Natural killer cell (primary cell): Measurements from ENCODE around the gene BBS10. TPM values are rescaled to one million over a fixed set of nuclear protein-coding genes. Genes with fewer than 3 reads are reported as not detected.

Source experiments
- ATAC-seq, 3 donors: fragments of 150-1000 bp in 2 of 3; fragments of 200-7000 bp in 1 of 3; cut with Tn5 transposase; 1 replicate in 1 of 3; 2 replicates in 2 of 3; pipeline ENCODE4 v1.10.0; 2021; ENCODE audit warnings: mild to moderate bottlenecking in 2 of 3, moderate library complexity in 2 of 3
- DNase-seq, 2 donors: peaks; one replicate each; pipeline versions ENCODE4 v3.0.0 to v3.0.0-alpha.2; 2013 to 2021; ENCODE audit warnings: mixed read lengths in 1 of 2
- H3K27ac ChIP-seq: one replicate; pipeline ENCODE4 v1.5.1; 2013; ENCODE audit warnings: mild to moderate bottlenecking, low read length
- H3K27me3 ChIP-seq: one replicate; pipeline ENCODE4 v1.6.1; 2013; ENCODE audit warnings: low read length; ENCODE audit not compliant: control insufficient read depth, insufficient read depth
- H3K36me3 ChIP-seq: one replicate; pipeline ENCODE4 v1.6.1; 2013; ENCODE audit warnings: low read length; ENCODE audit not compliant: control insufficient read depth, insufficient read depth
- H3K4me1 ChIP-seq: one replicate; pipeline ENCODE4 v1.6.1; 2013; ENCODE audit warnings: low read length; ENCODE audit not compliant: control insufficient read depth, insufficient read depth
- H3K4me3 ChIP-seq: one replicate; pipeline ENCODE4 v1.5.1; 2013; ENCODE audit warnings: low read length
- H3K9me3 ChIP-seq: one replicate; pipeline ENCODE4 v1.6.1; 2013; ENCODE audit warnings: low read length; ENCODE audit not compliant: control insufficient read depth, insufficient read depth
- H3K27ac Mint-ChIP-seq, 2 donors: one replicate each; pipeline ENCODE4 v1.8.0; 2022; ENCODE audit warnings: mild to moderate bottlenecking in 2 of 2, mixed read lengths in 2 of 2, moderate library complexity in 1 of 2
- H3K27me3 Mint-ChIP-seq, 2 donors: one replicate each; pipeline ENCODE4 v1.8.0; 2022; ENCODE audit warnings: low read depth in 2 of 2, mixed read lengths in 2 of 2
- H3K36me3 Mint-ChIP-seq: one replicate; pipeline ENCODE4 v1.8.0; 2022; ENCODE audit warnings: mixed read lengths
- H3K4me1 Mint-ChIP-seq, 2 donors: one replicate each; pipeline ENCODE4 v1.8.0; 2022; ENCODE audit warnings: mixed read lengths in 2 of 2
- H3K4me3 Mint-ChIP-seq: one replicate; pipeline ENCODE4 v1.8.0; 2022; ENCODE audit warnings: mild to moderate bottlenecking, moderate library complexity, mixed read lengths
- H3K9me3 Mint-ChIP-seq, 2 donors: one replicate each; pipeline ENCODE4 v1.8.0; 2022; ENCODE audit warnings: mixed read lengths in 2 of 2
- WGBS: methylation state at CpG from one replicate; pipeline ENCODE4 v1.1.7; 2013; ENCODE audit warnings: missing lambda C conversion rate; ENCODE audit not compliant: insufficient coverage; 5-methylcytosine and 5-hydroxymethylcytosine counted together
- intact Hi-C: fragments of 100-400 bp; cut with micrococcal nuclease; formaldehyde crosslinking; loops from one replicate; pipeline ENCODE4 v1.14.2; 2022
- total RNA-seq, 4 donors: library from RNA; stranded (reverse); fragments of 120-200 nt in 1 of 4; gene quantifications; one replicate each; pipeline versions ENCODE4 v1.2.3 to v1.2.4, GENCODE V29; 2013 to 2022
- TF ChIP-seq, protein P1 (sequence below): fragments of 200-600 bp; IDR thresholded peaks from one replicate; pipeline ENCODE4 v1.8.0; 2022; ENCODE audit warnings: antibody characterized with exemption

BBS10 gene
- total RNA-seq, 3 donors from 2014 or later (not counting 1 experiment from before 2014, with no cell fraction given): 2.8 to 4.0 (median 3.3) TPM

DNA sequence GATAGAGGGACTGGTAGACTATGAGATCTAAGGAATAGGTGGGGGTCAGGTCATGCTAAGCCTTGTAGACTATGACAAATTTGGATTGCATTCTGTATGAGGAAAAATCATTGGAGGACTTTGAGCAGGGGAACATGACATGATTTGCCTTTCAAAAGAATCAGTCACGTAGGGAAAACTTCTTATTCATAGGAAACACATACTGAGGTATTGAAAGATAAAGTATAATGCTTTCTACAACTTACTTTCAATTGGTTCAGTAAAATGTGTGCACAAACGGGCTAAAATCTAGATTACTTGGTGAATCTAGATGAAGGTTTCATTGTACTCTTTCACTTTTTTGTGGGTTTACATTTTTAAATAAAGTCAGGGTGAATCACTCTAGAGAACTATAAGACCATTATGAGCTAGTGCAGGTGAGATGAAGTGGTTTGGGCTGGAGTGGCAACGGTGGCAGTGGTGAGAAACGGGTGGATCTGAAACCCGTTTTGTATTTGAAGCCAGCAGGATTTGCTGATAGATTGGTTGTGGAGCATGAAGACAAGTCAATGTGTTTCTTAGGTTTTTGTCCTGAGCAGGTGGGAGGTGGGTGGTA, 6.7 kb downstream of the BBS10 start:
- TF ChIP-seq, protein P1, sequence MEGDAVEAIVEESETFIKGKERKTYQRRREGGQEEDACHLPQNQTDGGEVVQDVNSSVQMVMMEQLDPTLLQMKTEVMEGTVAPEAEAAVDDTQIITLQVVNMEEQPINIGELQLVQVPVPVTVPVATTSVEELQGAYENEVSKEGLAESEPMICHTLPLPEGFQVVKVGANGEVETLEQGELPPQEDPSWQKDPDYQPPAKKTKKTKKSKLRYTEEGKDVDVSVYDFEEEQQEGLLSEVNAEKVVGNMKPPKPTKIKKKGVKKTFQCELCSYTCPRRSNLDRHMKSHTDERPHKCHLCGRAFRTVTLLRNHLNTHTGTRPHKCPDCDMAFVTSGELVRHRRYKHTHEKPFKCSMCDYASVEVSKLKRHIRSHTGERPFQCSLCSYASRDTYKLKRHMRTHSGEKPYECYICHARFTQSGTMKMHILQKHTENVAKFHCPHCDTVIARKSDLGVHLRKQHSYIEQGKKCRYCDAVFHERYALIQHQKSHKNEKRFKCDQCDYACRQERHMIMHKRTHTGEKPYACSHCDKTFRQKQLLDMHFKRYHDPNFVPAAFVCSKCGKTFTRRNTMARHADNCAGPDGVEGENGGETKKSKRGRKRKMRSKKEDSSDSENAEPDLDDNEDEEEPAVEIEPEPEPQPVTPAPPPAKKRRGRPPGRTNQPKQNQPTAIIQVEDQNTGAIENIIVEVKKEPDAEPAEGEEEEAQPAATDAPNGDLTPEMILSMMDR: no peak
- no peaks in the 10 kb centered on the region for H3K27me3 ChIP-seq
- intact Hi-C loops: loop anchor here (10.0 kb wide), 1 partner anchor 1007 kb away; the partner anchor contains the start of genes CAPS2 and GLIPR1L1
- peaks cover 2% of the 10 kb centered on the region for H3K36me3 ChIP-seq
- no peak overlapping the region for H3K4me3 ChIP-seq
- H3K4me1 ChIP-seq: no peaks in the 10 kb centered on the region
- ATAC-seq: no peak
- Mint-ChIP-seq H3K4me3 (no peak overlapping the region), H3K27ac (no peak overlapping the region), H3K36me3 (no peaks in the 10 kb centered on the region), H3K27me3 (peaks cover 4 to 30% of the 10 kb centered on the region in 2 donors), H3K4me1 (no peaks in the 10 kb centered on the region), H3K9me3 (no peaks in the 10 kb centered on the region)
- H3K9me3 ChIP-seq: no peaks in the 10 kb centered on the region
- WGBS: 75% methylated on average over 4 of the region's 5 CpGs
- no peak for DNase-seq
- H3K27ac ChIP-seq: no peak overlapping the region

DNA sequence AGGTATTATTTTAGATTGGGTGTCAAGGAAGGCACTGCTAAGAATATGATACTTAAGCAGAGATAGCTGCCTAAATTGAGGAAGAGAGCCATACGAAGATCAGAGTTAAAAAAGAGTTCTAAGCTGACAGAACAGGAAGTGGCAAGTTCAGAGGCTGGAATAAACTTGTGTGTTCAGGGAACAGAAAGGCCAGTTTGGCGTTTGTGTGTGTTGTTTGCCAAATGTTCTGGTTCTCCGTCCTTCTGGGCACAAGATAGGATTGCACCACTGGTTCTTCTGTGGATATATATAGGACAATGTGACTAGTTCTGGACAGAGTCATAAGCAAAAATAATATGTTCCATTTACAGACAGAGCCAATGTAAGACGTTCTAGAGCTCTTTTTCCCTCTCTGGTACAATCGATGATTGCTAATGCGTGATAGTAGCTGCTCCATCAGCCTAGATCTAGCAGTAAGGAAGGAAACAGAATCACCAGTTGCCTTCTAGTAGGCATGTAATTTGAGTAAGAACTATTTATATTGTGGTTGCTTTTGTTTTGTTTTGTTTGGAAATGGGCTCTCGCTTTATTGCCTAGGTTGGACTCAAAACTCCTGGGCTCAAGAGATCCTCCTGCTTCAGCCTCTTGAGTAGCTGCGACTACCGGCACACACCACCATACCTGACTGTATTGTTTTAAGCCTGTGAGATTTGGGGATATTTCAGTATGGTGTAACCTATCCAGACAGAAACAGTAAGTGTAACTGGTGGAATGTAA, 7.4 kb downstream of the BBS10 start:
- 82% methylated on average over 7 of the region's 9 CpGs for WGBS
- H3K27me3 Mint-ChIP-seq: peaks cover 4 to 30% of the 10 kb centered on the region in 2 donors
- DNase-seq (no peak), ATAC-seq (no peak)
- peaks cover 2% of the 10 kb centered on the region for H3K36me3 ChIP-seq
- no peaks in the 10 kb centered on the region for H3K4me1 ChIP-seq
- no peaks in the 10 kb centered on the region for H3K27me3 ChIP-seq
- intact Hi-C loops: loop anchor here (10.0 kb wide), 1 partner anchor 1006 kb away; the partner anchor contains the start of genes CAPS2 and GLIPR1L1
- no peaks in the 10 kb centered on the region for H3K36me3 Mint-ChIP-seq
- no peak overlapping the region for H3K27ac Mint-ChIP-seq
- no peaks in the 10 kb centered on the region for H3K9me3 Mint-ChIP-seq
- no peak overlapping the region for H3K27ac ChIP-seq
- TF ChIP-seq, protein P1: no peak
- H3K9me3 ChIP-seq: no peaks in the 10 kb centered on the region
- no peak overlapping the region for H3K4me3 Mint-ChIP-seq
- H3K4me1 Mint-ChIP-seq: no peaks in the 10 kb centered on the region
- H3K4me3 ChIP-seq: no peak overlapping the region

DNA sequence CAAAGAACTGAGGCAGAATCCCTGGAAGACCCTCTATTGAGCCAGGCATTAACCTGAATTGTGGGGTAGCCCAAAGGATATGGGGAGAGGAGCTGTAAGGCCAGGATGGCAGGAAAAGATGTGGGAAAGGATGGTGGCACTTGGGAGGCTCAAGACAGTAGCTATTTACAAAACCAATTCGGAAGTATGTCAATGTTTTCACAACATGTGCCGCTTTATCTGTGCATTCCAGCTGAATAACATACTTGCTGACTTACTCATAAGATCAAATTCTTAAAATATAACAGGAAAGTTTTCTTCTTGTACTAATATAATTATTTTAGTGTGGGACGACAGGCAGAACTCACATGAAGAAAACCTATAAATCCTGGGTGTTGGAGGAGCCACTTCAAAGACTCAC, 10.6 kb downstream of the BBS10 start:
- Mint-ChIP-seq H3K27me3 (peaks cover 17 to 30% of the 10 kb centered on the region in 2 donors), H3K27ac (no peak overlapping the region), H3K4me1 (no peaks in the 10 kb centered on the region), H3K9me3 (no peaks in the 10 kb centered on the region), H3K36me3 (no peaks in the 10 kb centered on the region), H3K4me3 (no peak overlapping the region)
- Histone ChIP-seq H3K27me3 (no peaks in the 10 kb centered on the region), H3K4me1 (no peaks in the 10 kb centered on the region), H3K4me3 (no peak overlapping the region), H3K36me3 (no peaks in the 10 kb centered on the region), H3K9me3 (no peaks in the 10 kb centered on the region), H3K27ac (no peak overlapping the region)
- no CpG with 5 or more reads among the region's 3 CpGs for WGBS
- ATAC-seq (no peak), DNase-seq (no peak)
- intact Hi-C loops: no loop called here
- TF ChIP-seq, protein P1: no peak
